ENCODE measurements around the gene ARL14. TPM values are rescaled to one million over a fixed set of nuclear protein-coding genes. Genes with fewer than 3 reads are reported as not detected.

The ARL14 gene
- total and polyA plus RNA-seq, 4 experiments from 2014 or later = not detected

DNA sequence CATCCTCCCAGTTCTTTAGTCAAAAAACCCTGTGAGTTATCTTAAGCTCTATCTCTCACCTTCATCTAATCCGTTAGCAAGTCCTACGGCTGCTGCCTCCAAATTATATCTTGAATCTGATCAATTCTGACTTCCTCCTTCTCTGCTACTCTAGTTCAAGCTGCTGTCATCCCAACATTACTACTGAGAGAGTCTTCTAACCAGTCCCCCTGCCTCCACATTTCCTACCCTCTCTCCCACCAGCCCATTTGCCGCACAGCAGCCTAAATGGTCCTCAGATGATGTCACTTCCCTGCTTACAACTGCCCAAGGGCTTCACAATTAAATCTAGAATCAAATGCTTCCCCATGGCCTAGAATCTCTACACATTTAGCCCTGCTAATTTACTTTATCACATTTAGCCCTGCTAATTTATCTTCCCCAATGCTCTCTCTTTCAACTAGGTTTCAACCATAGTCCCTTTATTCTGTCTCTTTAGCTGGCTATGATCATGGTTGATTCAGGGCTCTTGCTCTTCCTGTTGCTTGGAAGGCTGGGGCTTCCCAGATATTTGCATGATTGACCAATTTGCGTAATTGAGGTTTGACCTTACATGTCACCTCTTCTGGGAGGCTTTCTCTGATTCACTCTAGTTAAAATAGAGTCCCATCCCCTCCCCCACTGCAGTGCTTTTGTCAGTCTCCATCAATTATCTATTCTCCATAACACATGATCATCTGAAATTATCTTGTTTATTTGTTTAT is 11.0 kb upstream of the ARL14 start:
- H3K36me3 Mint-ChIP-seq = no peaks in the 10 kb centered on the region
- intact Hi-C loops (cut with micrococcal nuclease) = no loop called here
- POLR2A ChIA-PET (ENCODE audit: partially characterized antibody) = no interaction called here
- no peak overlapping the region for H3K4me3 ChIP-seq (ENCODE audit: low read length in 2 of 2)
- CTCF ChIA-PET (ENCODE audit: partially characterized antibody) = no interaction called here
- peaks cover 2% of the 10 kb centered on the region in 2 donors for H3K27me3 Mint-ChIP-seq
- H3K4me1 Mint-ChIP-seq = peaks cover 6 to 10% (median 9%) of the 10 kb centered on the region in 4 donors
- H3K27ac Mint-ChIP-seq = no peak overlapping the region
- no peaks in the 10 kb centered on the region for H3K36me3 ChIP-seq (ENCODE audit: insufficient read depth, low read length)
- H3K27ac ChIP-seq (ENCODE audit: low read depth, low read length) = no peak overlapping the region
- H3K9me3 ChIP-seq (ENCODE audit: control insufficient read depth in 1 of 2, low read length in 2 of 2) = no peaks in the 10 kb centered on the region
- DNase-seq = no peak
- H3K27me3 ChIP-seq (ENCODE audit: insufficient read depth, low read length) = peaks cover 3% of the 10 kb centered on the region
- H3K4me1 ChIP-seq (ENCODE audit: insufficient read depth, low read length) = no peaks in the 10 kb centered on the region
- peak overlapping the region in 2 of 8 donors; percentile 13 to 14 for H3K4me3 Mint-ChIP-seq
- no peaks in the 10 kb centered on the region for H3K9me3 Mint-ChIP-seq

DNA sequence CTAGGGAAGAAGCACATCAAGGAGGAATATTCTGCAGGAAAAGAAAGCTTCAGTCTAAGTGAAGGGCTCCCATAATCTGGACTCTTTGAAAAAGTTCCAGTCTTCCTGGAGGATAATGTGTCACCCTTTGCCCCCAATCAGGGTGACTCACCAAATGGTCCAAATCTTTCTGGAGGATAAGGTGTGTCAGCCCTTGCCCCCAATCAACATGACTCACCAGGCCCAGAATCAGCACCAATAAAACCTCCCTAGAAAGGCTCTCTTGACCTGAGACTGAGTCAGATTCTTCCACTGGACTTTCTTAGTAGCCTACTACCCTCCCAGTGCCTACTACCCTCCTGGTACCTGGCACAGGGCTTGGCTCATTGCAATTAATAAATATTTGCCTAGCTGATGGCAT is 9.5 kb upstream of the ARL14 start:
- Mint-ChIP-seq H3K27me3 (peaks cover 2 to 5% of the 10 kb centered on the region in 2 donors), H3K9me3 (no peaks in the 10 kb centered on the region), H3K4me1 (peaks cover 6 to 10% (median 9%) of the 10 kb centered on the region in 4 donors), H3K36me3 (no peaks in the 10 kb centered on the region), H3K27ac (no peak overlapping the region), H3K4me3 (no peak overlapping the region)
- intact Hi-C loops (cut with micrococcal nuclease) = no loop called here
- Histone ChIP-seq H3K4me3 (ENCODE audit: low read length in 2 of 2) (no peak overlapping the region), H3K36me3 (ENCODE audit: insufficient read depth, low read length) (no peaks in the 10 kb centered on the region), H3K4me1 (ENCODE audit: insufficient read depth, low read length) (no peaks in the 10 kb centered on the region), H3K27me3 (ENCODE audit: insufficient read depth, low read length) (no peaks in the 10 kb centered on the region), H3K27ac (ENCODE audit: low read depth, low read length) (no peak overlapping the region), H3K9me3 (ENCODE audit: control insufficient read depth in 1 of 2, low read length in 2 of 2) (no peaks in the 10 kb centered on the region)
- CTCF ChIA-PET (ENCODE audit: partially characterized antibody) = no interaction called here
- POLR2A ChIA-PET (ENCODE audit: partially characterized antibody) = no interaction called here
- no peak for DNase-seq

DNA sequence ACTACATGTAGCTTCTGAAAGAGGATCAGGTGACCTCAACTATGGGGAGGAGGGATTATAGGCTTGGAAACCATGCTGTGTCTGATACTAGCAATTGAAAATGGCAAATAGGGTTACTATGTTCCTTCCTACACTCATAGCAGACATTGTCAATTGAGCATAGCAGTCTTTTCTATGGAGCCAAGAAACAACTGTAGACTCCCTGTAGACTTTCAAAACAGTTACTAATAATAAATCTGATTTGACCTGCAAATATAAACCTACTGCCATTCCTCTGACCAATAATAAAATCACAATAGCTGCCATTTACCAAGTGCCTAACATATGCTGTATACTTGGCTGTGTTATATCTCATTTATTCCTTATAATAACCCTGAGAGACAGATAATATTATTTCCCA is 8.5 kb upstream of the ARL14 start:
- Mint-ChIP-seq H3K9me3 (no peaks in the 10 kb centered on the region), H3K4me3 (no peak overlapping the region), H3K27ac (no peak overlapping the region), H3K27me3 (peaks cover 2 to 5% of the 10 kb centered on the region in 2 donors), H3K4me1 (peaks cover 6 to 10% (median 9%) of the 10 kb centered on the region in 4 donors), H3K36me3 (no peaks in the 10 kb centered on the region)
- no peak for DNase-seq
- Histone ChIP-seq H3K27ac (ENCODE audit: low read depth, low read length) (no peak overlapping the region), H3K4me3 (ENCODE audit: low read length in 2 of 2) (no peak overlapping the region), H3K36me3 (ENCODE audit: insufficient read depth, low read length) (no peaks in the 10 kb centered on the region), H3K9me3 (ENCODE audit: control insufficient read depth in 1 of 2, low read length in 2 of 2) (no peaks in the 10 kb centered on the region), H3K4me1 (ENCODE audit: insufficient read depth, low read length) (no peaks in the 10 kb centered on the region), H3K27me3 (ENCODE audit: insufficient read depth, low read length) (no peaks in the 10 kb centered on the region)
- ChIA-PET CTCF (ENCODE audit: partially characterized antibody) (interaction anchor here (1.2 kb wide), 1 partner anchor 19 kb away, joined by 3 read pairs; no protein-coding TSS in a partner anchor), POLR2A (ENCODE audit: partially characterized antibody) (no interaction called here)
- intact Hi-C loops (cut with micrococcal nuclease) = no loop called here

- intact Hi-C loops (cut with micrococcal nuclease) = no loop called here
- no peak overlapping the region for H3K27ac ChIP-seq (ENCODE audit: low read depth, low read length)
- POLR2A ChIA-PET (ENCODE audit: partially characterized antibody) = no interaction called here
Observed at GRCh38 chr3:160671231-160671630, 5.7 kb upstream of the ARL14 start.

GRCh38 chr3:160671995-160672394 is 5.0 kb upstream of the ARL14 start:
- POLR2A ChIA-PET (ENCODE audit: partially characterized antibody) = no interaction called here
- DNase-seq = no peak
- Mint-ChIP-seq H3K9me3 (no peaks in the 10 kb centered on the region), H3K27ac (no peak overlapping the region), H3K4me1 (no peaks in the 10 kb centered on the region), H3K27me3 (peaks cover 2 to 5% of the 10 kb centered on the region in 2 donors), H3K4me3 (no peak overlapping the region), H3K36me3 (no peaks in the 10 kb centered on the region)
- CTCF ChIA-PET (ENCODE audit: partially characterized antibody) = no interaction called here
- intact Hi-C loops (cut with micrococcal nuclease) = no loop called here
- no peak overlapping the region for H3K4me3 ChIP-seq (ENCODE audit: low read length in 2 of 2)
- H3K36me3 ChIP-seq (ENCODE audit: insufficient read depth, low read length) = no peaks in the 10 kb centered on the region
- H3K9me3 ChIP-seq (ENCODE audit: control insufficient read depth in 1 of 2, low read length in 2 of 2) = no peaks in the 10 kb centered on the region
- H3K4me1 ChIP-seq (ENCODE audit: insufficient read depth, low read length) = no peaks in the 10 kb centered on the region
- H3K27ac ChIP-seq (ENCODE audit: low read depth, low read length) = no peak overlapping the region
- H3K27me3 ChIP-seq (ENCODE audit: insufficient read depth, low read length) = no peaks in the 10 kb centered on the region

More at GRCh38 chr3:160671231-160671630, 5.7 kb upstream of the ARL14 start:
- H3K36me3 Mint-ChIP-seq = no peaks in the 10 kb centered on the region
- peaks cover 2 to 5% of the 10 kb centered on the region in 2 donors for H3K27me3 Mint-ChIP-seq
- CTCF ChIA-PET (ENCODE audit: partially characterized antibody) = no interaction called here
- no peaks in the 10 kb centered on the region for H3K27me3 ChIP-seq (ENCODE audit: insufficient read depth, low read length)
- H3K4me3 ChIP-seq (ENCODE audit: low read length in 2 of 2) = no peak overlapping the region
- no peaks in the 10 kb centered on the region for H3K9me3 Mint-ChIP-seq
- H3K27ac Mint-ChIP-seq = no peak overlapping the region
- H3K4me3 Mint-ChIP-seq = no peak overlapping the region
- no peaks in the 10 kb centered on the region for H3K4me1 ChIP-seq (ENCODE audit: insufficient read depth, low read length)
- no peaks in the 10 kb centered on the region for H3K9me3 ChIP-seq (ENCODE audit: control insufficient read depth in 1 of 2, low read length in 2 of 2)
- peaks cover 0 to 2% (median under 1%) of the 10 kb centered on the region in 4 donors for H3K4me1 Mint-ChIP-seq
- DNase-seq = no peak
- H3K36me3 ChIP-seq (ENCODE audit: insufficient read depth, low read length) = no peaks in the 10 kb centered on the region

- peaks cover 3 to 5% of the 10 kb centered on the region in 2 donors for H3K27me3 Mint-ChIP-seq
- POLR2A ChIA-PET (ENCODE audit: partially characterized antibody) = no interaction called here
- CTCF ChIA-PET (ENCODE audit: partially characterized antibody) = no interaction called here
- no peaks in the 10 kb centered on the region for H3K27me3 ChIP-seq (ENCODE audit: insufficient read depth, low read length)
- DNase-seq = no peak
- H3K36me3 ChIP-seq (ENCODE audit: insufficient read depth, low read length) = no peaks in the 10 kb centered on the region
- no peaks in the 10 kb centered on the region for H3K36me3 Mint-ChIP-seq
- no peak overlapping the region for H3K4me3 ChIP-seq (ENCODE audit: low read length in 2 of 2)
- no peaks in the 10 kb centered on the region for H3K9me3 Mint-ChIP-seq
- no peaks in the 10 kb centered on the region for H3K4me1 Mint-ChIP-seq
- no peak overlapping the region for H3K4me3 Mint-ChIP-seq
- no peak overlapping the region for H3K27ac Mint-ChIP-seq
- H3K4me1 ChIP-seq (ENCODE audit: insufficient read depth, low read length) = no peaks in the 10 kb centered on the region
- intact Hi-C loops (cut with micrococcal nuclease) = no loop called here
- H3K9me3 ChIP-seq (ENCODE audit: control insufficient read depth in 1 of 2, low read length in 2 of 2) = no peaks in the 10 kb centered on the region
- no peak overlapping the region for H3K27ac ChIP-seq (ENCODE audit: low read depth, low read length)
Observed at GRCh38 chr3:160673188-160673587, 3.8 kb upstream of the ARL14 start.

DNA sequence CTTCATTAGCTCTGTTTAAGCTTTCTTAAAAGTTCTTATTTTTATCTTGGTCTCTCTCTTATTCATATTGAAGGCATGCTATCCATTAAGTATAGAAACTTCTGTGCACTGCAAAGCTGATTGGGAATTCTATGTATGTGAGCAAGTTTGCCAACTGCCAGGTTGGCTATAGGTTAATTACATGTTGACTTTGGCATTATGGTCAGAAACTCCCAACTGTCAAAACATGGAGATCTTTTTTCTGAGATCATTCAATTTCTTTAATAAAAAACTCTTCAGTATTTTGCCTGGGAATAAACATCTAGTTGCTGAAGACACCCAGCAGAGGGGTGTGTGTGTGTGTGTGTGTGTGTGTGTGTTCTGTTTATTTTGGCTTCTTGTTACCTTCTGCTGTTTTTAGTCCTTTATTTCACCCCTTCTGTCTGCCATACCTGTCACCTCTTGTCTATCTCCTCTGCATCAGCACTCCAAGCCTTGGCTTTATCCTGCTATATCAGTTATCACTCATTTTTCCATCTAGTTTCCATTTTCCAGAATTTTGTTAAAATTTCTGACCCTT is 1.3 kb upstream of the ARL14 start:
- POLR2A ChIA-PET (ENCODE audit: partially characterized antibody) = no interaction called here

More for the DNA sequence above, 1.3 kb upstream of the ARL14 start:
- intact Hi-C loops (cut with micrococcal nuclease) = no loop called here
- H3K27me3 Mint-ChIP-seq = peaks cover 1 to 6% of the 10 kb centered on the region in 2 donors
- Histone ChIP-seq H3K4me3 (ENCODE audit: low read length in 2 of 2) (no peak overlapping the region), H3K36me3 (ENCODE audit: insufficient read depth, low read length) (no peaks in the 10 kb centered on the region), H3K4me1 (ENCODE audit: insufficient read depth, low read length) (no peaks in the 10 kb centered on the region), H3K27me3 (ENCODE audit: insufficient read depth, low read length) (no peaks in the 10 kb centered on the region), H3K9me3 (ENCODE audit: control insufficient read depth in 1 of 2, low read length in 2 of 2) (no peaks in the 10 kb centered on the region), H3K27ac (ENCODE audit: low read depth, low read length) (no peak overlapping the region)
- no peak for DNase-seq
- no peaks in the 10 kb centered on the region for H3K4me1 Mint-ChIP-seq
- H3K9me3 Mint-ChIP-seq = no peaks in the 10 kb centered on the region
- H3K27ac Mint-ChIP-seq = no peak overlapping the region
- H3K36me3 Mint-ChIP-seq = no peaks in the 10 kb centered on the region
- CTCF ChIA-PET (ENCODE audit: partially characterized antibody) = no interaction called here
- no peak overlapping the region for H3K4me3 Mint-ChIP-seq
